Progenitor cell of endocrine pancreas (in vitro differentiated cells): ENCODE measurements around the gene IFITM2. TPM values are rescaled to one million over a fixed set of nuclear protein-coding genes. Genes with fewer than 3 reads are reported as not detected.
"Not testable (repeated sequence)": the region's sequence is repeated elsewhere in the genome, so short reads cannot be mapped to it uniquely, and the experiment has no call there.

Experiments
- DNase-seq: peaks from one replicate; pipeline ENCODE4 v3.0.0; 2021; ENCODE audit warnings: low spot score; ENCODE audit not compliant: unreplicated experiment
- H3K27ac Mint-ChIP-seq: 2 replicates; pipeline ENCODE4 v1.8.0; 2021; ENCODE audit warnings: mild to moderate bottlenecking, moderate library complexity, mixed read lengths
- H3K27me3 Mint-ChIP-seq: 2 replicates; pipeline ENCODE4 v1.8.0; 2021; ENCODE audit warnings: mixed read lengths
- H3K36me3 Mint-ChIP-seq: 2 replicates; pipeline ENCODE4 v1.8.0; 2022; ENCODE audit warnings: mixed read lengths; ENCODE audit not compliant: insufficient read depth
- H3K4me1 Mint-ChIP-seq: 2 replicates; pipeline ENCODE4 v1.8.0; 2021; ENCODE audit warnings: low read depth, mixed read lengths
- H3K4me3 Mint-ChIP-seq: 2 replicates; pipeline ENCODE4 v1.8.0; 2021; ENCODE audit warnings: low read depth, mild to moderate bottlenecking, moderate library complexity, mixed read lengths
- H3K9me3 Mint-ChIP-seq: 2 replicates; pipeline ENCODE4 v1.8.0; 2021; ENCODE audit warnings: low read depth, mixed read lengths
- CTCF ChIP-seq: fragments of 200-600 bp; sonication (generic); IDR thresholded peaks from one replicate; pipeline ENCODE4 v1.5.0; 2021; ENCODE audit warnings: antibody characterized with exemption, mild to moderate bottlenecking; ENCODE audit not compliant: unreplicated experiment
- total RNA-seq: library from RNA; stranded (reverse); gene quantifications from 2 replicates; pipeline ENCODE4 v1.2.1, GENCODE V29; 2021

Gene IFITM2
- total RNA-seq, 1 donor from 2014 or later, result 33.2 TPM

DNA sequence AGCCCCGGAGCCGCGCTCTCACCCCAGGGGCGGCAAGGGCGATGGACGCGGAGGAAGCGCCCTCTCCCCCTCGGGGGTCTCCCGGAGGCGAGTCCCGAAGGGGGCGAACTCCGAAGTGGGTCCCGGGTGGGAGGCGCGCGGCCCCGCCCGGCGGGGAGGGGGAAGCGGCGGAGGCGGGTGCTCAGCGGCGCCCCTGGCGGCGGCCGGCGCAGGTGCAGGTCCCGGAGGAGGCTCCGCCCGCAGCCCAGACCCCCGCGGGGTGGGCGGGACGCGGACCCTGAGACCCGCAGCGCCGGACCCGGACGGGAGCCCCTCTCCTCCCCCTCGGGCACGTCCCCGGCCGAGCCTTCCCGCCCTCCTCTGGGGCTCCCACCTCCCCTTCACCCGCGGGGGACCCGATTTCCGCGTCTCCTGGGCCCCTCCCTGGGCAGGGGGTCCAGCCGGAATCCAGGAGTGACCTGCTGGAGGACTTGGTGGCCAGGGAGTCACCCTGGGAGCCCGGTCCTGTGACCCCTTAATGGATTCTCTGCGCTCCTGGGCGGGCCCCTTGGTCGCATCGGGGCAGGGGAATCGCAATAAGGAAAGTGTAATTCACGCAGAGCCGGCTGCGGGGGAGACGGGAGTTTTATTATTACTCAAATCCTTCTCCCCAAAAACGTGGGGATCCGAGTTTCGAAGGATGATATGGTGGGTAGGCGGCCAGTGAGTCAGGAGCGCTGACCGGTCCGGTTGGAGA is 3.6 kb downstream of the IFITM2 start:
- not testable (repeated sequence) for DNase-seq, H3K36me3 Mint-ChIP-seq, H3K9me3 Mint-ChIP-seq, H3K27ac Mint-ChIP-seq
- peaks cover 24% of the 10 kb centered on the region for H3K4me1 Mint-ChIP-seq
- H3K27me3 Mint-ChIP-seq, result peaks cover 49% of the 10 kb centered on the region
- peak overlapping the region; percentile 60 for H3K4me3 Mint-ChIP-seq

DNA sequence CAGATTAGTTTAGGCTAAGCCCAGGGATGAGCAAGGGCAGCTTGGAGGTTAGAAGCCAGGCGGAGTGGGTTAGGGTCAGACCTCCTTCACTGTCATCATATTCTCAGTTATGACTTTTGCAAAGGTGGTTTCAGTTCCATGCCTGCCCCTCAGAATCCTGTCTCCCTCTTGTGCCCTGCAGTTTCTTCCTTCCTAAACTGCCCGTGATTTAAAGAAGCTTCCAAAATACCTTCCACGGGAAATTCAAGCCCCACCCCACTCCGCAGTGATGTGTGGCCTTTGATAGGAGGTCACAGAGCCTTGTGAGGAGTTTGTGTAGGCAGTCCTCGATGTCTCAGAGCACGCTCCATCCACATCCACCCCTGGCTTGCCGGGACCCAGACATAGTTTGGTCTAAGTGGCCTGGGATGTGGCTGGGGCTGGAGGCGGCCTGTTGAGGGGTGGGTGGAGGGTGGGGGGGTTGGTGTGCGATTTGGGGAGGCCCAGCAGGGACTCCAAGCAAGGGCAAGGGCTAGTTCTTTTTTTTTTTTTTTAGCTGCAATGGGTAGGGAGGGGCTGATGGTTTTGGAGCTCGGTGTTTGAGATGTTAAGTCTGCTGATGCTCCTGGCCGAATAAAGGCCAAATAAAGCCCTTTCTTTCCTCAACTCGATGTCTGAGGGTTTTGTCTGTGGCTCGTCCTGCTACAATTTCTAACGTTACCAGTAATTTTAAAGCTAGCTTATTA is 4.6 kb downstream of the IFITM2 start:
- H3K4me3 Mint-ChIP-seq, result peak overlapping the region; percentile 60
- no peaks in the 10 kb centered on the region for H3K9me3 Mint-ChIP-seq
- DNase-seq, result no peak
- no peaks in the 10 kb centered on the region for H3K36me3 Mint-ChIP-seq
- peaks cover 25% of the 10 kb centered on the region for H3K4me1 Mint-ChIP-seq
- TF ChIP-seq CTCF, result no peak
- H3K27ac Mint-ChIP-seq, result peak overlapping the region; percentile 56
- peaks cover 59% of the 10 kb centered on the region for H3K27me3 Mint-ChIP-seq

GRCh38 chr11:313304-313786 is 5.7 kb downstream of the IFITM2 start:
- H3K9me3 Mint-ChIP-seq, result no peaks in the 10 kb centered on the region
- H3K27me3 Mint-ChIP-seq, result peaks cover 64% of the 10 kb centered on the region
- no peaks in the 10 kb centered on the region for H3K36me3 Mint-ChIP-seq
- H3K4me1 Mint-ChIP-seq, result peaks cover 20% of the 10 kb centered on the region
- no peak overlapping the region for H3K27ac Mint-ChIP-seq
- DNase-seq, result no peak
- TF ChIP-seq CTCF, result no peak
- no peak overlapping the region for H3K4me3 Mint-ChIP-seq

DNA sequence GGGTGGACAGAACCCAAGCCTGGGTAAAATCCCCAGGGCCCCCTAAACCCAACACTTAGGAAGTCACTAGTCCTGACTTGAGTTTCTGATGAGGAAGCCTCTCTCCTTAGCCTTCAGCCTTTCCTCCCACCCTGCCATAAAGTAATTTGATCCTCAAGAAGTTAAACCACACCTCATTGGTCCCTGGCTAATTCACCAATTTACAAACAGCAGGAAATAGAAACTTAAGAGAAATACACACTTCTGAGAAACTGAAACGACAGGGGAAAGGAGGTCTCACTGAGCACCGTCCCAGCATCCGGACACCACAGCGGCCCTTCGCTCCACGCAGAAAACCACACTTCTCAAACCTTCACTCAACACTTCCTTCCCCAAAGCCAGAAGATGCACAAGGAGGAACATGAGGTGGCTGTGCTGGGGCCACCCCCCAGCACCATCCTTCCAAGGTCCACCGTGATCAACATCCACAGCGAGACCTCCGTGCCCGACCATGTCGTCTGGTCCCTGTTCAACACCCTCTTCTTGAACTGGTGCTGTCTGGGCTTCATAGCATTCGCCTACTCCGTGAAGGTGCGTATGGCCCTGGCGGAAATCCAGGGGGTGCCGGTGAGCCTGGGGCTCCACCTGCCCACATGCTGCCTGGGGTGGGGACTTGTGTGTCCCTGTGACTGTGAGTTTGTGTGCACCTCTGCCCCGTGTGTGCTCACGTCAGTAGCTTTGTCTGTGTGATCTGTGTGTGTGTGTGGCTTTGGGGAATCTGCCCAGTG is 6.4 kb downstream of the IFITM2 start, which contains the start of gene IFITM1:
IFITM1 (plus strand) TSS at position 254 of the 767 bp plus-strand sequence; CDS start at position 385, 131 bp downstream.
- H3K27me3 Mint-ChIP-seq, result peaks cover 63% of the 10 kb centered on the region
- H3K4me1 Mint-ChIP-seq, result peaks cover 19% of the 10 kb centered on the region
- H3K27ac Mint-ChIP-seq, result no peak within 1 kb of the TSS
- no peak for DNase-seq
- H3K9me3 Mint-ChIP-seq, result no peaks in the 10 kb centered on the region
- H3K4me3 Mint-ChIP-seq, result no peak within 1 kb of the TSS
- no peak for TF ChIP-seq CTCF
- no peaks in the 10 kb centered on the region for H3K36me3 Mint-ChIP-seq

DNA sequence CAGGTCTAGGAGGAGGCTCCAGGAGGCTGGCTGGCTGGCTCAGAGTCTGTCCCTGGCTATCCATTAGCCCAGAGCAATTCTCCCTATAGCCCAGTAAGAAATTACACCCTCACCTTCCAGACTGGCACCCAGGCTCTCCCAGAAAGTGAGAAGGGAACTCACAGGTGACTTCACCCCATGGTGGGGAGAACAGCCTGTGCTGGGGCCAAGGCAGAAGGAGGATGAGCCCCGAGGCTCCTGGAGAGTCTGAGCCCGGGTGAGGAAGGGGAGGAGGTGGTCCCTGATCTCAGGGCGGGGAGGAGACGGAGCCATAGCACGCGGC is 6.9 kb downstream of the IFITM2 start:
- Mint-ChIP-seq H3K4me1 (peaks cover 17% of the 10 kb centered on the region), H3K27me3 (peaks cover 58% of the 10 kb centered on the region)
- not testable (repeated sequence) for H3K27ac Mint-ChIP-seq, DNase-seq, H3K9me3 Mint-ChIP-seq, H3K36me3 Mint-ChIP-seq, H3K4me3 Mint-ChIP-seq

GRCh38 chr11:315051-315481 is 7.5 kb downstream of the IFITM2 start:
- DNase-seq, result no peak
- Mint-ChIP-seq H3K4me1 (peaks cover 18% of the 10 kb centered on the region), H3K4me3 (no peak overlapping the region), H3K36me3 (no peaks in the 10 kb centered on the region), H3K27ac (no peak overlapping the region), H3K27me3 (peaks cover 55% of the 10 kb centered on the region), H3K9me3 (no peaks in the 10 kb centered on the region)
- no peak for TF ChIP-seq CTCF
